Loucy (cell line): ENCODE data around the gene NALCN.

Source experiments
- EZH2phosphoT487 ChIP-seq: fragments of 200-600 bp; IDR thresholded peaks from 2 replicates; pipeline ENCODE4 v1.6.1; 2018; ENCODE audit warnings: antibody characterized with exemption, mild to moderate bottlenecking, moderate library complexity, borderline replicate concordance
- TF ChIP-seq, protein P1 (sequence below): fragments of 200-600 bp; sonication (generic); conservative IDR thresholded peaks from 2 replicates; pipeline ENCODE4 v1.5.1; 2014; ENCODE audit warnings: mild to moderate bottlenecking, antibody characterized with exemption, low read length

DNA sequence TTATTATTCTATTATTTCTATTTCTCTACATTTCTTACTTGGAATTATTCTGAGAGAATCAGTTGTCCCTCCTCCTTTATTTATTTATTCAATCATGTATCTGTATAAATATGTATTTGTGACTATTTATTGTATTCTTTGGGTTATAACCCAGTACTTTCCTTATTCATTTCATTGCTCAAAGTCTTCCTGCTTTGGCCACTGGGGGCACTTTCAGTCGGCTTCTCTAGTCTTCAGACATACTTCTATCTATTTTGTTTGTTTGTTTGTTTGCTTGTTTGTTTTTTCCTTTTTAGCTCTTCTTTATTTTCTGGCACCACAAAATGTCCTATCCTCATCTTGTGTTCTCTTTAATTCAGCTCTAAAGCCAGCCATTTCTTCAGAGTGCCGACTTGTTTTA is 260.4 kb downstream of the NALCN start:
- TF ChIP-seq, protein P1, sequence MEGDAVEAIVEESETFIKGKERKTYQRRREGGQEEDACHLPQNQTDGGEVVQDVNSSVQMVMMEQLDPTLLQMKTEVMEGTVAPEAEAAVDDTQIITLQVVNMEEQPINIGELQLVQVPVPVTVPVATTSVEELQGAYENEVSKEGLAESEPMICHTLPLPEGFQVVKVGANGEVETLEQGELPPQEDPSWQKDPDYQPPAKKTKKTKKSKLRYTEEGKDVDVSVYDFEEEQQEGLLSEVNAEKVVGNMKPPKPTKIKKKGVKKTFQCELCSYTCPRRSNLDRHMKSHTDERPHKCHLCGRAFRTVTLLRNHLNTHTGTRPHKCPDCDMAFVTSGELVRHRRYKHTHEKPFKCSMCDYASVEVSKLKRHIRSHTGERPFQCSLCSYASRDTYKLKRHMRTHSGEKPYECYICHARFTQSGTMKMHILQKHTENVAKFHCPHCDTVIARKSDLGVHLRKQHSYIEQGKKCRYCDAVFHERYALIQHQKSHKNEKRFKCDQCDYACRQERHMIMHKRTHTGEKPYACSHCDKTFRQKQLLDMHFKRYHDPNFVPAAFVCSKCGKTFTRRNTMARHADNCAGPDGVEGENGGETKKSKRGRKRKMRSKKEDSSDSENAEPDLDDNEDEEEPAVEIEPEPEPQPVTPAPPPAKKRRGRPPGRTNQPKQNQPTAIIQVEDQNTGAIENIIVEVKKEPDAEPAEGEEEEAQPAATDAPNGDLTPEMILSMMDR: peak; percentile 60
- no peak for TF ChIP-seq EZH2phosphoT487
